ENCODE results near the gene DDX20.

- TF ChIP-seq EZH2 (IDR thresholded peaks at IDR 0.05; ENCODE audit: insufficient read depth, low read length) (no peak), CTCF (IDR thresholded peaks at IDR 0.05; ENCODE audit: insufficient read depth, low read depth, low read length) (no peak)
These were observed 6.6 kb downstream of the DDX20 start for GRCh38 chr1:111762332-111762731.

All from astrocyte (in vitro differentiated cells and primary cell).